Ureter (tissue), 1 donor: ENCODE measurements around the gene GNA12. TPM values are rescaled to one million over a fixed set of nuclear protein-coding genes. Genes with fewer than 3 reads are reported as not detected.

Experiments
- DNase-seq: peaks from one replicate; pipeline ENCODE4 v3.0.0-alpha.2; 2020; ENCODE audit warnings: low spot score
- total RNA-seq: library from RNA; stranded (reverse); gene quantifications from one replicate; pipeline ENCODE4 v1.2.4, GENCODE V29; 2023
- donor health status: DM: yes; HTN: yes; CAD: no.

GNA12 gene
- total RNA-seq, 1 donor from 2014 or later = 41.8 TPM

GRCh38 chr7:2838451-2838850 is 5.7 kb downstream of the GNA12 start:
- no peak for DNase-seq

- no peak for DNase-seq
These were observed 6.6 kb downstream of the GNA12 start for GRCh38 chr7:2837496-2837895.

- no peak for DNase-seq
These were observed 9.2 kb downstream of the GNA12 start for GRCh38 chr7:2834748-2835441.

GRCh38 chr7:2833083-2833910 is 10.8 kb downstream of the GNA12 start:
- DNase-seq = no peak

- no peak for DNase-seq
These were observed 11.6 kb downstream of the GNA12 start for GRCh38 chr7:2832461-2832860.

- DNase-seq = no peak
These were observed 13.3 kb downstream of the GNA12 start for GRCh38 chr7:2830609-2831376.

GRCh38 chr7:2829040-2829439 is 15.1 kb downstream of the GNA12 start:
- no peak for DNase-seq

GRCh38 chr7:2826771-2827170 is 17.3 kb downstream of the GNA12 start:
- no peak for DNase-seq

GRCh38 chr7:2825559-2826227 is 18.4 kb downstream of the GNA12 start:
- no peak for DNase-seq

GRCh38 chr7:2824678-2825461 is 19.2 kb downstream of the GNA12 start:
- no peak for DNase-seq

GRCh38 chr7:2824026-2824677 is 20.0 kb downstream of the GNA12 start:
- no peak for DNase-seq

GRCh38 chr7:2823130-2823529 is 21.0 kb downstream of the GNA12 start:
- DNase-seq = no peak

- no peak for DNase-seq
These were observed 22.1 kb downstream of the GNA12 start for GRCh38 chr7:2821842-2822507.

GRCh38 chr7:2821161-2821841 is 22.8 kb downstream of the GNA12 start:
- DNase-seq = no peak

GRCh38 chr7:2820508-2820934 is 23.6 kb downstream of the GNA12 start:
- DNase-seq = peak; percentile 67

- DNase-seq = no peak
These were observed 24.1 kb downstream of the GNA12 start for GRCh38 chr7:2819954-2820397.

GRCh38 chr7:2819161-2819953 is 24.8 kb downstream of the GNA12 start:
- DNase-seq = no peak

- DNase-seq = no peak
These were observed 25.5 kb downstream of the GNA12 start for GRCh38 chr7:2818653-2819052.
